Neural crest cell (in vitro differentiated cells): Measurements from ENCODE around the gene DOCK9. TPM values are rescaled to one million over a fixed set of nuclear protein-coding genes. Genes with fewer than 3 reads are reported as not detected.
"Not testable (repeated sequence)": the region's sequence is repeated elsewhere in the genome, so short reads cannot be mapped to it uniquely, and the experiment has no call there.

Experiments
- DNase-seq: peaks from one replicate; pipeline ENCODE4 v3.0.0; 2021; ENCODE audit warnings: low read depth, mixed read lengths, low spot score
- H3K27ac Mint-ChIP-seq: one replicate; pipeline ENCODE4 v1.8.0; 2021; ENCODE audit warnings: mild to moderate bottlenecking, mixed read lengths; ENCODE audit not compliant: unreplicated experiment
- H3K27me3 Mint-ChIP-seq: 2 replicates; pipeline ENCODE4 v1.8.0; 2021; ENCODE audit warnings: low read depth, mild to moderate bottlenecking, mixed read lengths
- H3K36me3 Mint-ChIP-seq: 2 replicates; pipeline ENCODE4 v1.8.0; 2021; ENCODE audit warnings: low read depth, mild to moderate bottlenecking, mixed read lengths
- H3K4me1 Mint-ChIP-seq: 2 replicates; pipeline ENCODE4 v1.8.0; 2021; ENCODE audit warnings: mixed read lengths
- H3K4me3 Mint-ChIP-seq: one replicate; pipeline ENCODE4 v1.8.0; 2021; ENCODE audit warnings: mild to moderate bottlenecking, mixed read lengths
- H3K9me3 Mint-ChIP-seq: 2 replicates; pipeline ENCODE4 v1.8.0; 2021; ENCODE audit warnings: mixed read lengths
- CTCF ChIP-seq: fragments of 200-600 bp; sonication (generic); conservative IDR thresholded peaks from 2 replicates; pipeline ENCODE4 v1.5.0; 2021; ENCODE audit warnings: antibody characterized with exemption, mild to moderate bottlenecking
- total RNA-seq: library from RNA; stranded (reverse); gene quantifications from 2 replicates; pipeline ENCODE4 v1.2.1, GENCODE V29; 2021

DOCK9 gene
- total RNA-seq, 1 donor from 2014 or later: 6.9 TPM

GRCh38 chr13:98900442-98900841 lies 77.4 kb downstream of the DOCK9 start:
- H3K36me3 Mint-ChIP-seq: no peaks in the 10 kb centered on the region
- no peak for DNase-seq
- H3K27ac Mint-ChIP-seq: no peak overlapping the region
- H3K4me1 Mint-ChIP-seq: no peaks in the 10 kb centered on the region
- H3K4me3 Mint-ChIP-seq: no peak overlapping the region
- TF ChIP-seq CTCF: no peak
- H3K9me3 Mint-ChIP-seq: no peaks in the 10 kb centered on the region
- no peaks in the 10 kb centered on the region for H3K27me3 Mint-ChIP-seq

- no peak overlapping the region for H3K4me3 Mint-ChIP-seq
- TF ChIP-seq CTCF: no peak
- H3K36me3 Mint-ChIP-seq: no peaks in the 10 kb centered on the region
- H3K9me3 Mint-ChIP-seq: no peaks in the 10 kb centered on the region
- peaks cover 4% of the 10 kb centered on the region for H3K4me1 Mint-ChIP-seq
- no peaks in the 10 kb centered on the region for H3K27me3 Mint-ChIP-seq
- no peak overlapping the region for H3K27ac Mint-ChIP-seq
- no peak for DNase-seq
Observed at GRCh38 chr13:98897706-98898105, 80.2 kb downstream of the DOCK9 start.

DNA sequence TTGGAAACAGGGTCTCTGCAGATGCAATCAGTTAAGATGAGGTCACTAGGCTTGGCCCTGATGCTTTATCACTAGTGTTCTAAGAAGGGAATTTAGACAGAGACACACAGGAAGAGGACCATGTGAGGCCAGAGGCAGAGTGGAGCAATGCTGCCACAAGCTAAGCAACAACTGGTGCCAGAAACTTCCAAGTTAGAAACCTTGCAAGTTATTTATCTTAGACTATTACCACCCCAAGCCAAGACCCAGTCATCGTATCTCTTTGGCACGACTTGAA lies 81.1 kb downstream of the DOCK9 start:
- no peak for DNase-seq
- no peaks in the 10 kb centered on the region for H3K36me3 Mint-ChIP-seq
- no peaks in the 10 kb centered on the region for H3K27me3 Mint-ChIP-seq
- peaks cover 5% of the 10 kb centered on the region for H3K4me1 Mint-ChIP-seq
- TF ChIP-seq CTCF: no peak
- no peaks in the 10 kb centered on the region for H3K9me3 Mint-ChIP-seq
- H3K4me3 Mint-ChIP-seq: no peak overlapping the region
- H3K27ac Mint-ChIP-seq: no peak overlapping the region

GRCh38 chr13:98896083-98896867 lies 81.6 kb downstream of the DOCK9 start:
- H3K4me1 Mint-ChIP-seq: peaks cover 5% of the 10 kb centered on the region
- DNase-seq: no peak
- H3K27me3 Mint-ChIP-seq: no peaks in the 10 kb centered on the region
- no peak for TF ChIP-seq CTCF
- H3K36me3 Mint-ChIP-seq: no peaks in the 10 kb centered on the region
- H3K27ac Mint-ChIP-seq: no peak overlapping the region
- H3K4me3 Mint-ChIP-seq: no peak overlapping the region
- H3K9me3 Mint-ChIP-seq: no peaks in the 10 kb centered on the region

DNA sequence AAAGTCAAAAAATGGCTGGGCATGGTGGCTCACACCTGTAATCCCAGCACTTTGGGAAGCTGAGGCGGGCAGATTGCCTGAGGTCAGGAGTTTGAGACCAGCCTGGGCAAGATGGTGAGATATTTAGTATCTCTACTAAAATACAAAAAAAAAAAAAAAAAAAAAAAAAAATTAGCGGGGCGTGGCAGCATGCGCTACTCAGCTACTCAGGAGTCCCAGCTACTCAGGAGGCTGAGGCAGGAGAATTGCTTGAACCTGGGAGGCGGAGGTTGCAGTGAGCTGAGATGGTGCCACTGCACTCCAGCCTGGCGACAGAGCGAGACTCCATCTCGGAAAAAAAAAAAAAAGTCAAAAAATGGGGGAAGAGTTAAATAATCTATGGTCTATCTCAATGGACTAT lies 83.0 kb downstream of the DOCK9 start:
- not testable (repeated sequence) for H3K27ac Mint-ChIP-seq, H3K9me3 Mint-ChIP-seq, DNase-seq, H3K36me3 Mint-ChIP-seq, H3K27me3 Mint-ChIP-seq, H3K4me1 Mint-ChIP-seq, H3K4me3 Mint-ChIP-seq

GRCh38 chr13:98893371-98893770 lies 84.5 kb downstream of the DOCK9 start:
- Mint-ChIP-seq H3K36me3 (no peaks in the 10 kb centered on the region), H3K27me3 (no peaks in the 10 kb centered on the region), H3K4me3 (no peak overlapping the region), H3K9me3 (no peaks in the 10 kb centered on the region), H3K4me1 (peaks cover 10% of the 10 kb centered on the region), H3K27ac (no peak overlapping the region)
- no peak for TF ChIP-seq CTCF
- no peak for DNase-seq
